Hematopoietic multipotent progenitor cell treated with erythropoietin and hydrocortisone succinate and interleukin-3 and kit ligand, for 6 days (in vitro differentiated cells): Measurements from ENCODE around the gene DDX41.

Source experiments
- DNase-seq: peaks from one replicate; pipeline ENCODE4 v3.0.0-alpha.2; 2015

Gene DDX41

DNA sequence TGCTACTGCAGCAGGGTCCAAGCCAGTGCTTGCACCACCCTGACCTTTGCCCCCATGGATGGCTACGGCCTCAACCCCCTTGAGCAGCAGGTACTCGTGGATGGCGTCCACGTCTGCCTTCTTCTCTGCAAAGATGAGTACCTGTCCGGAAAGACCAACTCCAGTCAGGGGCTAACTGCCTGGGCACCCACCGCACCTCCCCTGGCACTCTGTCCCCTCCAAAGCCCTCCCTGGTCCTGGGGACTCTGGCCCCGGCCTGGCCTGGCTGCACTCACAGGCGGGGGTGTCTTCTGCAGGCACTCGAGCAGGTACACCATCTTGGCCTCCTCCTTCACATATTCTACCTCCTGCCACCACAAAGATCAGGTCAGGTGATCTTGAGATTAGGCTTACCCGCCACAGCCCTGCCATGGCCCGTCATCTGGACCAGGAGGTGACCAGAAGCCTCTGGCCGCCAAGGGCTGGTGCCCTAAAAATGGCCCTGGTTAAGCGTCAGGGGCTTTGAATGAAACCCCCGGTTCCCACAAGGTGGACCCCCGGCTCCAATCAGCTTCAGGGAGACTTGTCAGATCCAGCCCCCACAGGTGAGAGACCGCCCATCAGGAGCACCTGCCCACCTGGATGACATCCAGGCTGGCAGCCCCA is 3.9 kb downstream of the DDX41 start:
- DNase-seq = no peak

DNA sequence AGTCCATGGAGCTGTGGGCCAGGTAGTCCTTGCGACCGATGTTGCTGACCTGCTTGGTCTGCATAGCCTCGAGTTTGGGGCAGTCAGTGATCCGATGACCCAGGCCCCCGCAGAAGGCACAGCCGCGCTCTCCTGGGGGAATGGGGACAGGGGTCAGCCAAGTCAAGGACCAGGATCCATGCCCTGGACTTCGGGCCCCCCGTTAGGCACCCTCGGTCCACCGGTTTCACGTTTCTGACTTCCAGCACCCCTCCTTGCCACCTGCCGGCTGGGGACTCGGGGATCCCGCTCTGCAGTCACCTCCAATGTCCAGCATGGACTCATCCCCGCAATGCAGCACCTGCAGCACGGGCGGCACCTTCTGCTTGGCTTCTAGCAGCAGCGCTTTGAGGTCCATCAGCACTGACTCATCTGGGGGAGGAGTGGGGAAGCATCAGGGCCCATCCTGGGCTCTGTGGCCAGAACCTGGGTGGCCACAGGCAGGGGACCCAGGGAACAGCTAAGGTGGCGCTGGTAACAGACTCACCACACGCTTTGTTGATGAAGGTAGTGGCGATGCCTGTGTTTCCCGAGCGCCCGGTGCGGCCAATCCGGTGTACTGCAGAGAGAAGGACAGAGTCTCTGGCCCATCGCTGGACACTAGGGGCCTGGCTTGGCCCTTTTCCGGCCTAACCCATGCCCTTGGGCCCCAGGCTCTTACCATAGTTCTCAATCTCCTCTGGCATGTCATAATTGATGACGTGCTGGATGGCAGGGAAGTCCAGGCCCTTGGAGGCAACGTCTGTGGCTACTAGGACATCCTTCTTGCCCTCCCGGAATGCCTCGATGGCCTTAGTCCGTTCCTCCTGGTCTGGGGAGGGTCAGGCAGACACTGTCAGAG is 4.7 kb downstream of the DDX41 start:
- DNase-seq = no peak

GRCh38 chr5:177511181-177511580 is 5.6 kb downstream of the DDX41 start:
- no peak for DNase-seq

DNA sequence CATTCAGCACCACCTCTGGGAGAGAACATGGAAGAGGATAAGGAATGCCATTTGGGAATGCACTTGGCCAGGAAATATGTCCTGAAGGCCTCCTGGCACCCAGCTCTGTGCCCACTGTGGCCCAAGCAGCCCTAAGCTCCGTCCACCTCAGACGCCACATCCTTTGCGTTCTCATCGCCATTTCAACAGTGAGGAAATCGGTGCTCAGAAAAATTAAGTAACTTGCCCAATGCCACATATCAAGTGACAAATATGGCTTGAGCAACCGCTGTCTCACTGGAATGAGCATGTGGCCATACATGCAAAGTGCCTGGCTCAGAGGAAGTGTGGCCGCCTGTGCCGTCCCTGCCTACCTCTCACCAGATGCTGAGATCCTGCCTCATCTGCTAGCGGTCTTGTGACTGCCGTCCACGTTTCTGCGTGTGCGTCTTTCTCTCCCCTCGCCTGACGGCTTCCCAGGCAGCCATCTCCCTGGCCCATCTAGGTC is 6.2 kb downstream of the DDX41 start:
- DNase-seq = peak; percentile 79

GRCh38 chr5:177509991-177510566 is 6.7 kb downstream of the DDX41 start:
- peak; percentile 50 for DNase-seq

GRCh38 chr5:177509381-177509951 is 7.3 kb downstream of the DDX41 start, which contains the start of gene DOK3:
TSS of gene DOK3 (minus strand) at chr5:177509826. CDS start at chr5:177509540, 286 bp downstream.
- peak; percentile 70 for DNase-seq

DNA sequence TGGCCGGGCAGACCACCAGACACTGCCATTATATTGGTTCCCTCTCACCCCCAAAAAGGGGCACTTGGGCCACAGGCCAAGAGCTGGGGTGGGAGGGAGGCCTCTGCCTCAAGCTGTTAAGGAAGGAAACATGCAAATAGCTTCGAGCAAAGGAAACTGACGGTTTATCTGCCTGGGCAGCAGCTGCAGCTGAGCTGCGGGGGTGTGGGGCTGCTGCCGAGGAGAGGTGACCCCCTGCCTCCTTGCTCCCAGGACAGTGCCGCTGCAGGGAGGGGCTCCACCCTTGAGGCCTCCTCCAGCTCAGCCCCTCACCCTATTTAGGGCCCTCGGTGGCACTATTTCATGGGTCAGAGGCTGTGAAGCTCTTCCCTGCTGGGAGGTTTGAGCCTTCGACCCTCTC is 7.9 kb downstream of the DDX41 start:
- DNase-seq = peak; percentile 78

GRCh38 chr5:177508221-177508611 is 8.5 kb downstream of the DDX41 start:
- no peak for DNase-seq

- peak; percentile 55 for DNase-seq
Measured at GRCh38 chr5:177507596-177508220, 9.1 kb downstream of the DDX41 start.

DNA sequence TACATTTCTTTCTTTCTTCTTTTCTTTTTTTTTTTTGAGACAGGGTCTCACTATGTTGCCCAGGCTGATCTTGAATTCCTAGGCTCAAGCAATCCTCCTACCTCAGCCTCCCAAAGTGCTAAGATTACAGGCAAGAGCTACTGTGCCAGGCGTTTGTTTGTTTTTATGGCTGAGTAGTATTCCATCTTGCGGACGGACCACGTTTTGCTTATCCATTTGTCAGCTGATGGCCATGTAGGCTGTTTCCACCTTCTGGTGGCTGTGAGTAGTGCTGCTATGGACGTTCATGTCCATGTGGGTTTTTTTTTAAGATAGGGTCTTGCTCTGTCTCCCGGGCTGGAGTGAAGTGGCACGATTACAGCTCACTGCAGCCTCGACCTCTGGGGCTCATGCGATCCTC is 9.6 kb downstream of the DDX41 start:
- DNase-seq = peak; percentile 73

DNA sequence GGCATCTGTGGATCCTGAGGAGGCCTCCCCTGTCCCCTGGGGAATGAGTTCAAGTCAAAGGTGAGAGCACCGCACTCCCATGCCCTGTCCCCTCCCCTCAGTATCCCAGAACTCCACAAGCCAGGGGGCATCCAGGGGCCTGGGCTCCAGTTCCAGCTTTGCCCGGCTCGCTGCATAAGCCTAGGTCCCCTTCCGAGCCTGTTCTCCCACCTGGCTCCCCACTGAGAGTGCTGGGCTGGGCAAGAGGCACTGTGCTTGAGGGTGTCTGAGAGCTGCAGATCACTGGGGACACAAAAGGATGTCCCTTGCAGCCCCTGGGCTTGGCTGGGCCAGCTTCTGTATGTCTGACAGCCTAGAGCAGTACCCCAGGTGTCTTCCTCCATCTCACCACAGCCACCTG is 11.7 kb downstream of the DDX41 start:
- no peak for DNase-seq

DNA sequence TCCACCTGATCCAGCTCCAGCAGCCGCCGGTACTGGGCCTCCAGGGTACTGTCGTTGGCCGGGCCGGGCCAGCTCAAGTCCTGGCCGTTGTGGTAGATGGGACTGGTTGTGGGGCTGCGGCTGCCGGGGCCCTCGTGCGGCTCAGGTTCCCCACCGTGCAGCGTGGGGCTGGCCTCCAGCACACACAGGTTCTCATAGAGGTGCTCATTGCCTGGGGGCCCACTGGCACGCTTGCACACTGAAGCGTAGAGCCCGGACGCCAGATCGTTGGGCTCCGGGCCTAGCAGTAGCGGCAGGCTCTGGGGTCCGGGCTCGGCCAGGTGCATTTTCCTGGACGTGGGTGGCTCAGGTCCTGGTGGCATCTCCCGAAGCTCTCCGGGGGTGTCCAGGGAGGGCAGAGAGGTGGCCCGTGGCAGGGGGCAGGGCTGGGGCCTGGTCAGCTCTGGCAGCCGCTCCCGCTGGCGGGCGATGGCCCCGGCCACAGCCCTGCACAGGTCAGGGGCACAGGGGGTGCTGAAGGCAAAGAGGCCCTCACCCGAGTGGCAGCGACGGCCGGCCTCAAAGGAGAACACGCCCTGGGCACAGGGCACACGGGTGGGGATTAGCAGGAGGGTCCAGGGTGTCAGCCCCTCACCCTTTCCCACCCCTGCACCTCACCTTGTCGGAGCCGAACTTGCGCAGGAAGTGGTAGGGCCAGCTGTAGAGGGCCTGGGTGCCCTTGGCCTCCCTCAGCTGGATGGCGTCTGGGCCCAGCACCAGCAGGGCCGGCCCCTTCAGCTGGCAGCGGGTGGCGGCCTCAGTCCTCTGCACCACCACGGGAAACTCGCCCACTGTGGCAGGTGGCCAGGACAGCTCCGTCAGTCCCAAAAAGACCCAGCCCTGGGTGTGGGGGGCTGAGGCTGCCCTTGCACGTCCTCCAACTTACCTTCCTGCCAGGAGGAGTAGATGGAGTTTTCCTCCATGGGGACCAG is 12.4 kb downstream of the DDX41 start:
- no peak for DNase-seq

- no peak for DNase-seq
Measured at GRCh38 chr5:177503351-177504085, 13.2 kb downstream of the DDX41 start.

- DNase-seq = no peak
Measured at GRCh38 chr5:177502886-177503285, 13.9 kb downstream of the DDX41 start.

GRCh38 chr5:177501874-177502678 is 14.7 kb downstream of the DDX41 start:
- no peak for DNase-seq

DNA sequence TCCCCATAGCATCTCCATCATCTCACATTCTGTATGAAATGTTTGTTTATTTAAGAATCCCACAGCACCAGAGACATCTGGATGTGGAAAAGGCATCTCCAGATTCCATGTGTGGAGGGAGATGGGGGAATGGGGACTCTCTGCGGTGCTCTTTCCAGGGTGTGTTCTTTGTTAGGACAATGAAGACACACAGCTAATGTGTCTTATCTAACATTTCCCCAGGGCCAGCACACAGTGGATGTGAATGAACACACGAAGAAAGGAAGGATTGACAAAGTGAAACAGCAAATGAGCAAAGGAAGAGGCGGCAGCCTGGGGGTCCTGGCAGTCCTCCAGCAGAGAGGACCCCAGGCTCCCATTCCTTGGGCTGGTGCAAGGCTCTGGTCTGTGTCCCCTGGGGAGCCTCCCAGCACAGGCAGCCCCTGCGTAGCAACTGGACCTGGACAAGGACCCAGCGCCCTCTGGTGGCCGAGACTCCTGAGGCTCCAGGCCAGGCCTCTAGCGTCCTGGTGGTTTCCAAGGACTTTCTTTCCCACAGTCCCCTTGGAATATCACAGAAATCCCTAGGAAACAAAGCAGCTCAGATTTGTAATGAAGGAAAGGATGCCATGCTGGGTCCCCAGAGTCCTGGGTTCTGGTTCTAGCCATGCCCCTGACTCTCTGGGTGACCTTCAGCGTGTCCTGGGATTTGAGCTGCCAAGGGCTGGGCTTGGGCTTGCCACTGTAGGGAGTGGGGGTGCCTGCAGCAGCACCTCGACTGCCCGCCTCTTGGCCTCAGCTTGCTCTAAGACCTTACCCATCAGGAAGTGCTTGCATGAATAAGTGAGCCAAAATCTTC is 15.9 kb downstream of the DDX41 start:
- peak; percentile 94 for DNase-seq

GRCh38 chr5:177499842-177500241 is 16.9 kb downstream of the DDX41 start:
- no peak for DNase-seq

- DNase-seq = peak; percentile 71
Measured at GRCh38 chr5:177498013-177498787, 18.6 kb downstream of the DDX41 start.
